Hepatocyte (in vitro differentiated cells): ENCODE measurements around the gene CHD6.

Experiments
- CTCF ChIP-seq: fragments of 200-600 bp; sonication (generic); IDR thresholded peaks from 2 replicates; pipeline ENCODE4 v1.5.1; 2016; ENCODE audit warnings: antibody characterized with exemption, mild to moderate bottlenecking; ENCODE audit not compliant: poor library complexity
- EZH2 ChIP-seq: fragments of 200-600 bp; sonication (generic); IDR thresholded peaks from 2 replicates; pipeline ENCODE4 v1.6.1; 2016; ENCODE audit warnings: antibody characterized with exemption, mild to moderate bottlenecking, borderline replicate concordance

- TF ChIP-seq CTCF, result no peak
- TF ChIP-seq EZH2, result no peak
Measured at GRCh38 chr20:41470362-41471095, 147.6 kb downstream of the CHD6 start.
